HepG2 (cell line): Measurements from ENCODE around the gene VSTM1.

Source experiments
- ATF1 ChIP-seq: IDR thresholded peaks from 2 replicates; pipeline ENCODE4 v1.6.1; 2016; ENCODE audit warnings: mild to moderate bottlenecking, control low read depth
- ATF6 ChIP-seq: sonication (generic); formaldehyde crosslinking; conservative IDR thresholded peaks from 2 replicates; pipeline ENCODE4 v1.4.0; 2020; ENCODE audit warnings: missing genetic modification reagents
- CSRNP2 ChIP-seq: sonication (generic); formaldehyde crosslinking; conservative IDR thresholded peaks from 2 replicates; pipeline ENCODE4 v1.8.0; 2022; ENCODE audit warnings: low read depth, missing genetic modification reagents
- CTCF ChIP-seq: sonication (generic); formaldehyde crosslinking; IDR thresholded peaks from 2 replicates; pipeline ENCODE4 v1.5.0; 2020; ENCODE audit warnings: mild to moderate bottlenecking, missing genetic modification reagents, moderate library complexity
- FOXK1 ChIP-seq: sonication (generic); formaldehyde crosslinking; IDR thresholded peaks from 2 replicates; pipeline ENCODE4 v1.4.0; 2020; ENCODE audit warnings: low read depth, missing genetic modification reagents, borderline replicate concordance
- MTA3 ChIP-seq: sonication (generic); formaldehyde crosslinking; IDR thresholded peaks from 2 replicates; pipeline ENCODE4 v1.4.0; 2020; ENCODE audit warnings: missing genetic modification reagents
- MXI1 ChIP-seq: IDR thresholded peaks from 3 replicates; pipeline ENCODE4 v1.6.1; 2012; ENCODE audit warnings: low read depth, low read length, inconsistent platforms, borderline replicate concordance
- SMAD3 ChIP-seq: sonication (generic); formaldehyde crosslinking; IDR thresholded peaks from 2 replicates; pipeline ENCODE4 v1.4.0; 2020; ENCODE audit warnings: missing genetic modification reagents
- ZMYM2 ChIP-seq: sonication (generic); formaldehyde crosslinking; IDR thresholded peaks from 2 replicates; pipeline ENCODE4 v1.8.0; 2022; ENCODE audit warnings: mild to moderate bottlenecking, missing genetic modification reagents
- ZNF281 ChIP-seq: sonication (generic); formaldehyde crosslinking; IDR thresholded peaks from 2 replicates; pipeline ENCODE4 v1.4.0; 2020; ENCODE audit warnings: missing genetic modification reagents, borderline replicate concordance
- ZNF614 ChIP-seq: IDR thresholded peaks from 2 replicates; pipeline ENCODE4 v1.6.1; 2018; ENCODE audit warnings: missing biosample characterization, missing genetic modification reagents, inconsistent platforms, borderline replicate concordance
- ZNF713 ChIP-seq: sonication (generic); formaldehyde crosslinking; IDR thresholded peaks from 2 replicates; pipeline ENCODE4 v1.4.0; 2020; ENCODE audit warnings: mild to moderate bottlenecking, missing genetic modification reagents
- ZZZ3 ChIP-seq: sonication (generic); formaldehyde crosslinking; IDR thresholded peaks from 2 replicates; pipeline ENCODE4 v1.4.0; 2020; ENCODE audit warnings: missing genetic modification reagents, mild to moderate bottlenecking, borderline replicate concordance

- no peak for TF ChIP-seq MXI1
- TF ChIP-seq ZNF281 (CRISPR knock-in tag) = no peak
- no peak for TF ChIP-seq ZMYM2 (CRISPR knock-in tag)
- no peak for TF ChIP-seq CTCF
- TF ChIP-seq ZZZ3 (CRISPR knock-in tag) = no peak
- TF ChIP-seq FOXK1 (CRISPR knock-in tag) = no peak
- no peak for TF ChIP-seq ATF1 (CRISPR knock-in tag)
- TF ChIP-seq SMAD3 (CRISPR knock-in tag) = no peak
- TF ChIP-seq CSRNP2 (CRISPR knock-in tag) = no peak
- no peak for TF ChIP-seq ZNF614 (CRISPR knock-in tag)
- TF ChIP-seq ATF6 (CRISPR knock-in tag) = no peak
- TF ChIP-seq MTA3 (CRISPR knock-in tag) = no peak
- TF ChIP-seq ZNF713 = no peak
These were observed 17.9 kb downstream of the VSTM1 start for GRCh38 chr19:54045771-54046170.
